T follicular helper cell (primary cell): ENCODE data around the gene CDCP1.

ENCODE experiments used
- DNase-seq: peaks from one replicate; pipeline ENCODE4 v3.0.0-alpha.2; 2020; ENCODE audit warnings: low read depth

CDCP1 gene

GRCh38 chr3:45137656-45138181 lies 8.5 kb downstream of the CDCP1 start:
- no peak for DNase-seq

- no peak for DNase-seq
Observed at GRCh38 chr3:45135959-45136358, 10.2 kb downstream of the CDCP1 start.

GRCh38 chr3:45134758-45135521 lies 11.2 kb downstream of the CDCP1 start:
- no peak for DNase-seq

GRCh38 chr3:45132568-45133211 lies 13.5 kb downstream of the CDCP1 start:
- DNase-seq: no peak

GRCh38 chr3:45131201-45131600 lies 15.0 kb downstream of the CDCP1 start:
- DNase-seq: no peak

- DNase-seq: no peak
Observed at GRCh38 chr3:45130476-45130875, 15.7 kb downstream of the CDCP1 start.

GRCh38 chr3:45128950-45129349 lies 17.2 kb downstream of the CDCP1 start:
- DNase-seq: no peak

GRCh38 chr3:45127130-45127822 lies 18.9 kb downstream of the CDCP1 start:
- DNase-seq: no peak

GRCh38 chr3:45126730-45127129 lies 19.4 kb downstream of the CDCP1 start:
- DNase-seq: no peak

GRCh38 chr3:45125550-45126026 lies 20.6 kb downstream of the CDCP1 start:
- no peak for DNase-seq

- DNase-seq: no peak
Observed at GRCh38 chr3:45124956-45125355, 21.2 kb downstream of the CDCP1 start.

GRCh38 chr3:45124352-45124751 lies 21.8 kb downstream of the CDCP1 start:
- no peak for DNase-seq

- DNase-seq: no peak
Observed at GRCh38 chr3:45123581-45124269, 22.5 kb downstream of the CDCP1 start.

GRCh38 chr3:45123030-45123429 lies 23.1 kb downstream of the CDCP1 start:
- no peak for DNase-seq

- no peak for DNase-seq
Observed at GRCh38 chr3:45120359-45121158, 25.6 kb downstream of the CDCP1 start.

- no peak for DNase-seq
Observed at GRCh38 chr3:45119824-45120358, 26.3 kb downstream of the CDCP1 start.

- DNase-seq: no peak
Observed at GRCh38 chr3:45119376-45119775, 26.8 kb downstream of the CDCP1 start.

- DNase-seq: no peak
Observed at GRCh38 chr3:45118615-45119071, 27.5 kb downstream of the CDCP1 start.

GRCh38 chr3:45116350-45116749 lies 29.8 kb downstream of the CDCP1 start:
- DNase-seq: no peak

GRCh38 chr3:45113625-45114050 lies 32.5 kb downstream of the CDCP1 start:
- DNase-seq: no peak

- no peak for DNase-seq
Observed at GRCh38 chr3:45112939-45113338, 33.2 kb downstream of the CDCP1 start.
